NCI-H2227 (cell line): ENCODE measurements around the gene ZNF853.
"Not testable (repeated sequence)": the region's sequence is repeated elsewhere in the genome, so short reads cannot be mapped to it uniquely, and the experiment has no call there.

Experiments used
- DNase-seq: peaks from one replicate; lab custom pipeline; 2025; ENCODE audit not compliant: unreplicated experiment; lab: John Stamatoyannopoulos, UW

ZNF853 gene

DNA sequence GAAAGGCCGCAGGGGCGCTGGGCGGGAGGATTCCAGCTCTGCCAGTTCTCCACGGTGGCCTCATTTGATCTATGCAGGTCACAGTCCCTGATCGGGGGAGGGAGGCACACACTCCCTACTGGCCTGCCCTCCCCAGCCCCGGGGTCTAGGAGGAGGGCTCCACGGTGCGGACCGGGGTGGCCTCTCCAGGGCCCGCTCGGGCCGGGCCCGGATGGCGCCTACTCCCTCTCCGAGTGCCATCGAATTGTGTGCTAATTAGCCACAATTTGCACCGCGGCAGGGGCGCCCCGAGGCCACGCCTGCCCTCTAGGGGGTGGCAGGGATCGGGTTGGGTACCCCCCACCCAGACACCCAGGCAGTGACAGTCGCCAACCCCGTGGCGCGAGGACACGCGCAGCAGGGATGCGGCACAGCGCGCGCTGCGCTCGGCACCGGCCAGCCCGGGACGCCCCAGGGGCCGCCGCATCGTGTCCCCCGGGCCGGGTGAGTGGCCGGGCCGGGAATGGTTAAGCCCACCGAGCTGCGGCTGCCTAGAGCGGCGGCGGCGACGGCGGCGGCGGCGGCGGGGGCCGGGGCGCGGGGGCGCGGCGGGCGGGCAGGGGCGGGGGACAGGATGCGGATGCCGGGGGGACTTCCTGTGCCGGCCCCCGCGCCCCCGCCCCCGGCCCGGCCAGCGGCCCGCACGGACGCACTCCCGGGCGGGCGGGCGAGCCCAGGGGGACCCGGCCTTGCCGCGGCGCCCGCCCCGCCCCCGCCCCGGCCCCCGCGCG is at the start of gene ZNF853:
TSS of gene ZNF853 (plus strand) at position 658 of the 770 bp plus-strand sequence. CDS start 565 bp downstream, outside the sequence.
- DNase-seq: peak; percentile 33

DNA sequence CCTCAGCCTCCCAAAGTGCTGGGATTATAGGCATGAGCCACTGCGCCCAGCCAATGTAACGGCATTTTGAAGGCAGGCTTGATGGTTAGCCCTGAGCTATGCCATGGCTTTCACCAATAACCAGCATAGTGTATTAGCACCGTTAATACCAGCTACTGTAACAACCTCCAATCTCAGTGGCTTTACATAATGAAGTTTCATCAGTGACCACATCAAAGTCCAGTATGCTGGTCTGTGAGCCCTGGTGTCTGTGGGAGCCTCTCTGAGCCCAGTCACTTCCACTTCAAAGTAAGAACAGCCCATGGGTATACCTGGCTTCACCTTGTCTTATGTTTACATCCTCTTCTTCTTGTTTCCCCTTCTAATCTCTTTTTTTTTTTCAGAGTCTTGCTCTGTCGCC is 49.8 kb upstream of the ZNF853 start:
- DNase-seq: no peak

DNA sequence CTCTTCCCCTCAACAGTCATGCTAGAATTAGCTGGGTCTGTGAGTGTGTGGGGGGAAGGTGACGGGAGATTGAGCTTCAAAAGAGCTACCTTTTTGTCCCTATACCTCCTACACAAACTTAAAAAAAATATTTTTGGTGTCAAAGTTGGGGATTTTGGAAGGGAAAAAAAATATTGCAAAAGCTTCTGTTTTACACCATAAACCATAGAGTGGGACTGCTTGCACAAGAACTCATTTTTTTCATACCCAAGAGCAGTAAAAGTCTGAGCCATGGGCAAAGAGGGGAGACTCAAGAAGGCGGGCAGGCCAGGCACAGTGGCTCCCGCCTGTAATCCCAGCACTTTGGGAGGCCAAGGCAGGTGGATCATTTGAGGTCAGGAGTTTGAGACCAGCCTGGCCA is 47.5 kb upstream of the ZNF853 start:
- no peak for DNase-seq

DNA sequence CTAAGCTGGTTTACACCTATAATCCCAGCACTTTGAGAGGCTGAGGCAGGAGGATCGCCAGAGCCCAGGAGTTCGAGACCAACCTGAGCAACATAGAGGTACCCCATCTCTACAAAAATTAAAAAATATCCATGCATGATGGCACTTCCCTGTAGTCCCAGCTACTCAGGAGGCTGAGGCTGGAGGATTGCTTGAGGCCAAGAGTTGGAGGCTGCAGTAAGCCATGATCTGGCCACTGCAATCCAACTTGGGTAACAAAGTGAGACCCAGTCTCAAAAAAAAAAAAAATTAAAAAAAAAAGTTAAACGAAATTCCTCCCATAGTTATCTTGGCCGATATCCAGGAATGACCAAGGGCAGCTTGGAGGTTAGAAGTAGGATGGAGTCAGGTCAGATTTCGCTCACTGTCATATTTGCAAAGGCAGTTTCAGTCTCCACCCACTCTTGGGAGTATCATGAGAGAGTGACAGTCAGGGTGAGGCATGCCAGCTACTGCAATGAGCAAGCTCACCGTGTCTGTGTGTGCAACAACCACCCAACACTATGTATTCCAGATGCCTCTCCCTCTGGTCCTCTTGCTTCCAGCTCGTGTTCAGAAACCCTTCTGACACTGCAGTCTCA is 44.1 kb upstream of the ZNF853 start:
- no peak for DNase-seq

DNA sequence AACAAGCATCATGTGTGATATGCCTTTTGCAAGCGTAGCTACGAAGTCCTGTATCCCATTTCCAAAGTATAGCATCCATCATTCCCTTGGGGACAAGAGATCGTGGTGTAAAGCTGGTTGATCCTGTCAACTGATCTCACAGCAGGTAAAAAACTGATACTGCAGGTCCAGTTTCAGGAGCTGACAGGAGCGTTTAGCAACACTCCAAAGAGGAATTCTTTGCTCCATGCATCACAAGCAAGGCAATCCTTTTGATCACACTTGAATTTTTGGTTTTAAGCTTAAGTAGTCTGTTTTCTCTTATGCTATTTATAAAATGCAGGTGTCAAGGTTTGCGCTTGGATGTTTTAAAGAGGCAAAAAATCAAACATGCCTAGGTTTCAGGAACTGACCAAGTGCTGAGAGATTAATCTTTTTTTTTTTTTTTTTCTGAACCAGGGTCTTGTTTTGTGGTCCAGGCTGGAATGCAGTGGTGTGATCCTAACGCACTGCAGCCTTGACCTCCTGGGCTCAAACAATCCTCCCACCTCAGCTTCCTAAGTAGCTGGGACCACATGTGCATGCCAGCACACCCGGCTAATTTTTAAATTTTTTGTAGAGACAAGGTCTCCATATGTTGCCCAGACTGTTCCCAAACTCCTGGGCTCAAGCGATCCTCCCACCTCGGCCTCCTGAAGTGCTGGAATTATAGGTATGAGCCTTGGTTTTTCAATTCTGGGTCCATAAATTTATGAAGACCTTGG is 40.0 kb upstream of the ZNF853 start:
- no peak for DNase-seq

DNA sequence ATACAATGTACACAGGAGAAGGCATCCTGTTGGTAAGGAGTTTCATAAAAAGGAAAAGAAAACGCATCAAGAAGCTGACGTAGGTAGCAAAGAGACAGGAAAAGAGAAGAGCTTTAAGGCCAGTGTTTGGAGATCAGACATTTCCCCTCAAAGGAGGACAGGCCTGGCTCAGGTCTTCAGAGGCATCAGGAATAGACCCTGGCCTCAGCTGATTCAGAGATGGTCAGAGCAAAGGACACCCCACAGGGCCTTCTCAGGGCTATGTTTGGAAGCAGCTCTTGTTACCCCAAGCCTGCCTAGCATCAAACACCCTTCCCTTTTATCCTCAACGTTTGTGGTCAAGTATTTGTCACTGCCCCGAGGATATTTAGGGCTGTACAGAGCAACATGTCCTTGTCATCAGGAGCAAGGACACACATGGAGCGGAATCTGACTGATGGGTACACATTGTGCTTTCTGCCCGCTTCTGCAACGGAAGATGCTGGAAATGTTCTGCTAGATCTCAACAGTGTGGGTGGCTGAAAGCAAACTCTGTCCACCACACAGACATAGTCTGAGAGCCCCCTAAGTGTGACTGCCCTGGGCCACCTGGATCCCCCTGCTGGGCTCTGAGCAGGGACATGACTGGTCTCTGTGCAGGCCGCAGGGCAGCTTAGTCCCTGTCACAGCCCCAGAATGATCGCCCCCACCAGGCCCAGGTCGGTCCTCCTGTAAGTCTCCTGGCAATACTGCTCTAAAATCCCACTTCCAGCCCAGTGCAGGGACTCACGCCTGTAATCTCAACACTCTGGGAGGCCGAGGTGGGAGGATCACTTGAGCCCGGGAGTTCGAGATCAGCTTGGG is 39.2 kb upstream of the ZNF853 start:
- DNase-seq: no peak

DNA sequence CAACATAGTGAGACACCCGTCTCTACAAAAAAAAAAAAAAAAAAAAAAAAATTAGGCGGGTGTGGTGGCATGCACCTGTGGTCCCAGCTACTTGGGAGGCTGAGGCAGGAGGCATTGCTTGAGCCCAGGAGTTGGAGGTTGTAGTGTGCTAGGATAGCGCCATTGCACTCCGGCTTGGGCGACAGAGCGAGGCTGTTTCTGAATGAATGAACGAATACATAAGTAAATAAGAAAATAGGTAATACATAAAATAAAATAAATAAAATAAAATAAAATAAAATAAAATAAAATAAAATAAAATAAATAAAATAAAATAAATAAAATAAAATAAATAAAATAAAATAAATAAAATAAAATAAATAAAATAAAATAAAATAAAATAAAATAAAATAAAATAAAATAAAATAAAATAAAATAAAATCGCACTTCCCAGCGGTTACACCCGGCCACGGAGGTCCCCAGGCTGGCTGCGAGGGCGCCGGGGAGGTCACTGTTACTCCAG is 38.5 kb upstream of the ZNF853 start:
- DNase-seq: not testable (repeated sequence)

DNA sequence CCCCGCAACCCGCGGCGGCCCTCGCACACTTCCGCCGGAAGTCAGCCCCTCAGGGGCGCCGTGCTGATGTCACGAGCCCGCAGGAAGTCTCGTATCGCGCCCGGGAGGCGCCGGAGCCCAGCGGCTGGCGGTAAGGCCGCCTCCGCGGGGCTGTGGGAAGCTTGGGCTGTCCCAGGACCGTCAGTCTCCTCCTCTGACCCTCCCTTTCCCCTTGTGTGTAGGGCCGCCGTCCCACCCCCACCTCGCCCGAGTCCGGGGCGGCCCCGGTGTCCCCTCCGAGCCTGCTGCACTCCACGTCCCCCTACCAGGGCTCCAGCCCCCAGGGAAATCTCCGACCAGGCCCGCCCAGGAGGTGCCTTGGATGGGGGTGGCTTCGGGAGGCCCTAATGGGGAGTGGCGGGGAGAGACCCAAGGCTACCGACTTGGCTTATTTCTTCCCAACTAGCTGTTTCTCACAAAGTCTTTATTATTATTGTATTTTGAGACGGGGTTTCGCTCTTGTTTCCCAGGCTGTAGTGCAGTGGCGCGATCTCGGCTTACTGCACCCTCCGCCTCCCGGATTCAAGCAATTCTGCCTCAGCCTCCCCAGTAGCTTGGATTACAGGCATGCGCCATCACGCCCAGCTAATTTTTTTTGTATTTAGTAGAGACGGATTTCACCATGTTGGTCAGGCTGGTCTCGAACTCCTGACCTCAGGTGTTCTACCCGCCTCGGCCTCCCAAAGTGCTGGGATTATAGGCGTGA is 37.9 kb upstream of the ZNF853 start, which contains the start of gene ZDHHC4:
TSS of gene ZDHHC4 (plus strand) at position 86 of the 745 bp plus-strand sequence. CDS start 3,108 bp downstream, outside the sequence.
- DNase-seq: peak; percentile 93

DNA sequence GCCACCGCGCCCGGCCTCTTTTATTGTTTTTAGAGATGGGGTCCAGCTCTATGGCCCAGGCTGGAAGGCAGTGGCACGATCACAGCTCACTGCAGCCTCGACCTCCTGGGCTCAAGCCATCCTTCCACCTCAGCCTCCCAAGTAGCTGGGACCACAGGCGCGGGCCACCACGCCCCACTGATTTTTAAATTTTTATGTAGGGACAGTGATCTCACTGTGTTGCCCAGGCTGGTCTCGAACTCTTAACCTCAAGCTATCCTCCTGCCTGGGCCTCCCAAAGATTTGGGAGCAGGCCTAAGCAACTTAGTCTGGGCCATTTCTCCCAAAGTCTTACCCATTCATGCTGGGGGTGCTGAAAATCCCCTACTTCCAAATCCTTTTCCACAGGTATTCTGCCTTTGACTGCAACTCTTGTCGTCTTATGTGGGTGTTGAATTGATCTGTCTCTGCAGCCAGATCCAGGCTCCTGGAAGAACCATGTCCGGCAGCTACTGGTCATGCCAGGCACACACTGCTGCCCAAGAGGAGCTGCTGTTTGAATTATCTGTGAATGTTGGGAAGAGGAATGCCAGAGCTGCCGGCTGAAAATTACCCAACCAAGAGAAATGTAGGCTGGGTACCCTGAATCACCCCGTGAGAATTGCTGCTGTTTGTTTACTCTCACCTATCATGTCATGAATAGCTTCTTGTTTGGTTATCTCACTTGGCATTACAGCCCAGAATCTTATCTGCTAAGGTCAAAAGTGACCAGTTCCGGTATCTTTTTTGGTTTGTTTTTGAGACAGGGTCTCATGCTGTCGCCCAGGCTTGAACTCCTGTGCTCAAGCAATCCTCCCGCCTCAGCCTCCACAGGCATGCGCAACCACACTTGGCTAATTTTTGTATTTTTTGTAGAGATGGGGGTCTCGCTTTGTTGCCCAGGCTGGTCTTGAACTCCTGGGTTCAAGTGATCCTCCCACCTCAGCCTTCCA is 37.0 kb upstream of the ZNF853 start:
- DNase-seq: no peak

DNA sequence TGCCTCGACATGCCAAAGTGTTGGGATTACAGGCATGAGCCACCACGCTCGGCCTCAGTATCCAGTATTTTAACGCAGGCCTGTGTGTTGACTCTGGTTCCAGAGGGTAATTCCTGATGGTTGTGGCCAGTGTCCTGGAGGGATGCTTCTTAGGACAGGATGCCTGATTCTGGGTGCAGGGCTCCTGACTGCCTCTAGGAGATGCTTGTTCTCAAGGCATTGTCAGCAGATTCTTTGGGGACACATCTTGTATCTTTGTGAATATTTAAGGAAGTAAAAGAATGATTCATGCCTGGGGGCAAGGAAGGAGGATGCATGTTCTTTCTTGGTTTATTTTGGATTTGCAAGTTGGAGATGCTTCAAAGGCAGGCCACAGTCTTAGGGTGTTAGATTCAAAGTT is 36.0 kb upstream of the ZNF853 start:
- DNase-seq: no peak

DNA sequence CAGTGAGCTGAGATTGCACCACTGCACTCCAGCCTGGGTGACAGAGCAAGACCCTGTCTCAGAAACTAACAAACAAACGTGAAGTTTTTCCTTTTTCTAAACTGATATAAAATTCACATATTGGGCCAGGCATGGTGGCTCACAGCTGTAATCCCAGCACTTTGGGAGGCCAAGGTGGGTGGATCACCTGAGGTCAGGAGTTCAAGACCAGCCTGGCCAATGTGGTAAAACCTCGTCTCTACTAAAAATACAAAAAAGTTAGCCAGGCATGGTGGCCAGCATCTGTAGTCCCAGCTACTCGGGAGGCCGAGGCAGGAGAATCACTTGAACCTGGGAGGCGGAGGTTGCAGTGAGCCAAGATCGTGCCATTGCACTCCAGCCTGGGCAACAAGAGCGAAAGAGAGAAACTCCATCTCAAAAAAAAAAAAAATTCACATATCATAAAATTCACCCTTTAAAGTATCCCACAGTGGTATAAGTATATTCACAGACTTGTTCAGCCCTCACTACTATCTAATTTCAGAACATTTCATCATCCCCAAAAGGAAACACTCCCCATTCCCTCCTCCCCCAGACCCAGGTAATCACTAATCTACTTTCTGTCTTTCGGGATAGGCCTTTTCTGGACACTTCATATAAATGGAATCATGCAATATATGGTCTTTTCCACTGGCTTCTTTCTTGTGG is 29.5 kb upstream of the ZNF853 start:
- not testable (repeated sequence) for DNase-seq

DNA sequence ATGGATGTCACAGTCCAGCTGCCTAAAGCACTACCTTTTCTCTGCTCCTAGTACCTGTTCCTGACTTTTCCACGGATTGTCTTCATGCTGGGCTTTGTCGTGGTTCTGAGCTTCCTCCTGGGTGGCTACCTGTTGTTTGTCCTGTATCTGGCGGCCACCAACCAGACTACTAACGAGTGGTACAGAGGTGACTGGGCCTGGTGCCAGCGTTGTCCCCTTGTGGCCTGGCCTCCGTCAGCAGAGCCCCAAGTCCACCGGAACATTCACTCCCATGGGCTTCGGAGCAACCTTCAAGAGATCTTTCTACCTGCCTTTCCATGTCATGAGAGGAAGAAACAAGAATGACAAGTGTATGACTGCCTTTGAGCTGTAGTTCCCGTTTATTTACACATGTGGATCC is 26.8 kb upstream of the ZNF853 start:
- DNase-seq: no peak

DNA sequence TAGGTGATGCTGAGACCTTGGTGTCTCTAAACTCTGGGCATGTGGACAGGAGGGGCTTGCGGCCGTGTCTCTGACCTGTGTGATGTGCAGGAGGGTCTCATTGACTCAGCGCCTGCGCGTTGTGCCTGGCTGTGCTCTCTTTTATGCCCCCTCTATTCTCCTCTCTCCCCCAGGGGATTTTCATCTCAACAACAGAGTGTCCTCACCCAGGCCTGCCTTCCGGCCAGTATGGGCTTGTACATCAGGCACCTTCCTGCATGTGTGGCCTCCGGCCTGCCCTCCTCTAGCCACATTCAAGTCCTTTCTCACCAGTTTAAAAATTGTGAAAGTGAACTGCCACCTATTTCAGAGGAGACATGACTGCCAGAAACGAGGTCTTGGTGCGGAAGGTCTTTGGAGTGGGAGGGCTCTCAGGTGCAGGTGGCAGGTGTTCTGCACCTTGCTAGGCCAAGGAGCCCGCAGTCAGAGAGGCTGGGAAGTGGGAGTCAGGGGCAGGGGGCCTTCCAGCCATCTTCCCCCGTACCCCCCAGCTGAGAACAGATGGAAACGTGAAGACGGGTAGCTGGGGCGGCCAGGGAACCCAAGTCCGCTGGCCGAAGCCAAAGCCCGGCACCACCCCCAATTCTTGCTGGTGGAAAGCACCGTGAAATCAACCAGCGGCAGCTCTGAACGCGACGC is 26.1 kb upstream of the ZNF853 start:
- DNase-seq: no peak

DNA sequence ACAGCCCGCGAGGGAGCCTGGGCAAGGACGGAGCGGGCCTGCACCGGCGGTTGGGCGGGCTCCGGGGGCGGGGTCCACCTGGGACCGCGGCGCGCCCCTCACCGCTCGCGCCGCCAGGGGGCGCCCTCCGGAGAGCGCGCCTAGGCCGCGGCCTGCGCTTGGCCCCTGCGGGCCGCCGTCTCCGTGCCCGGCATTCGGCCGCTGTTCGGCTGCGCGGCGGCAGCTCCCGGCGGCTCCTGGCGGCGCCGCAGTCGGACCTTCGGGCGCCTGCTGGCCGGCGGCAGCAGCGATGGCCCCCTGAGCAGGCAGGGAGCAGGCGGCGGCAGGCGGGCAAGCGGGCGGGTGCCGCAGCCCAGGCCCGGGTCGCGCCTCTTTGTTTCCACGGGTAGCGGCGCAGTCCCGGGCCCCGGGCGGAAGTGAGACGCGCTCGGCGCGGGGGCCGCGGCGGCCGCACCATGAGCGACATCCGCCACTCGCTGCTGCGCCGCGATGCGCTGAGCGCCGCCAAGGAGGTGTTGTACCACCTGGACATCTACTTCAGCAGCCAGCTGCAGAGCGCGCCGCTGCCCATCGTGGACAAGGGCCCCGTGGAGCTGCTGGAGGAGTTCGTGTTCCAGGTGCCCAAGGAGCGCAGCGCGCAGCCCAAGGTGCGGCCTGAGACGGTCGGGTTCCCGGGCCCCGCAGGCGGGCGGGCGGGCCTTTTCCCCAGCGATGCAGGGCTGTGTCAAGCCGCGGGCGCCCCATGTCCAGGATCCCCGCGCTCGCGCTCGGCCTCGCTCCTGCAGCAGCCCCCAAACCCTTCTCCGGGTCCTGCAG is 25.4 kb upstream of the ZNF853 start, which contains the start of gene INTS15:
TSS of gene INTS15 (plus strand) at position 193 of the 816 bp plus-strand sequence. CDS start at position 456, 263 bp downstream.
- DNase-seq: peak; percentile 91

DNA sequence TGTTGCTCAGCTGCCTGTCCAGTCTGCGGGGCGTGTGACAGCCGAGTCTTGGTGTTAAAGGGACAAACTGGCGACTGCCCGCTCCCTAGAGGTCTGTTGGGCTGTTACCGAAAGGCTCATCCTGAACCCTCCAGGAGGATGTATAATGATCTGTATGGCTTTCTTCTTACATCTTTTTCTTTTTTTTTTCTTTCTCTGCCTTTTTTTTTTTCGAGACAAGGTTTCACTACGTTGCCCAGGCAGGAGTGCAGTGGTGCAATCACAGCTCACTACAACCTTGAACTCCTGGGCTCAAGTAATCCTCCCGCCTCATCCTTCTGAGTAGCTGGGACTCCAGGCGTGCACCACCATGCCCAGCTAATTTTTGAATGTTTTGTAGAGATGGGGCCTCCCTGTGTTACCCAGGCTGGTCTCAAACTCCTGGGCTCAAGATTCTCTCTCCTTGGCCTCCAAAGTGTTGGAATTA is 24.7 kb upstream of the ZNF853 start:
- DNase-seq: peak; percentile 58

DNA sequence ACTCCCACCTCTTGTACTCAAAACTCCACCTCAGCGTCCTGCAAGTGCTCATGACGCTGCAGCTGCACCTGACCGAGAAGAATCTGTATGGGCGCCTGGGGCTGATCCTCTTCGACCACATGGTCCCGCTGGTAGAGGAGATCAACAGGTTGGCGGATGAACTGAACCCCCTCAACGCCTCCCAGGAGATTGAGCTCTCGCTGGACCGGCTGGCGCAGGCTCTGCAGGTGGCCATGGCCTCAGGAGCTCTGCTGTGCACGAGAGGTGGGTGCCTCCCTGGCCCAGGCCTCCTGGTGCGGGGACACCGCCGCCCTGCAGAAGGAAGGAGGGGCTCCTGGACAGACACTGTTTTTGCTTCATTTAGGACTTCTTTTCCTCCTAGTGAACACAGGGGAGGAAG is 15.3 kb upstream of the ZNF853 start:
- DNase-seq: no peak

DNA sequence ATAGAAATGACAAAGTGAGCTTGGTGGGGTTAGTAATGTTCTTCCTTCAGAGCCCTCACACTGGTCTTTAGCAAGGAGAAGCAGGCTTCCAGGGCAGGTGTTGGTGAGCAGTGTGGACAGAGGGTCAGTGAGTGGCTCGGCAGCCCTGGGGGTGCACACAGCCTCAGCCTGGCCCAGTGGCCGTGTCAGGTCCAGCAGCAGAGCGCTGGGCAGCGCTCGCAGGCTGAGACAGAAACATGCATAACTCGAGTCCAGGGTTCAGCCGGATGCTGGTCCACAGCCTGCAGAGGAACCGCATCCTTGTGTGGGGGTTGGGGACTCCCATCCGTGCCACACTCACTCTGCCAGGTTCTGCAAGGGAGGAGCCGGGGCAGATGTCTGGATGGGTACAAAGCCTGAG is 11.0 kb upstream of the ZNF853 start:
- DNase-seq: no peak
